CD8-positive, alpha-beta memory T cell (primary cell): ENCODE results near the gene HEPN1. TPM values are rescaled to one million over a fixed set of nuclear protein-coding genes. Genes with fewer than 3 reads are reported as not detected.

Source experiments
- polyA plus RNA-seq: library from polyadenylated mRNA; unstranded; fragments of 300-500 nt; fragmentation: Illumina TruSeq; gene quantifications from one replicate; pipeline ENCODE4 v1.2.3, GENCODE V29; 2021
- total RNA-seq, 2 experiments: library from RNA; stranded (reverse); gene quantifications; one replicate each; pipeline ENCODE4 v1.2.3, GENCODE V29; 2021

The HEPN1 gene
- total and polyA plus RNA-seq, 3 experiments from 2014 or later = not detected

Other genes with a start within 250 kb of the HEPN1 start
- gene SIAE, start 245.5 kb upstream of the HEPN1 start, total RNA-seq = 1 to 10 TPM; 4.0 to 5.2 TPM
- 0.85 TPM for gene SIAE, start 245.5 kb upstream of the HEPN1 start, polyA plus RNA-seq
- gene SPA17, start 245.3 kb upstream of the HEPN1 start, total RNA-seq = 1 to 10 TPM; 2.2 to 3.9 TPM
- 1.4 TPM for gene SPA17, start 245.3 kb upstream of the HEPN1 start, polyA plus RNA-seq
- gene NRGN, start 179.3 kb upstream of the HEPN1 start, total RNA-seq = 1 to 10 TPM; 4.6 to 6.4 TPM
- not detected for gene NRGN, start 179.3 kb upstream of the HEPN1 start, polyA plus RNA-seq
- gene VSIG2, start 167.0 kb upstream of the HEPN1 start, total RNA-seq = under 1 TPM; 0.24 to 0.40 TPM
- gene VSIG2, start 167.0 kb upstream of the HEPN1 start, polyA plus RNA-seq = not detected
- under 1 TPM; 0.35 to 0.77 TPM for gene ESAM, start 157.0 kb upstream of the HEPN1 start, total RNA-seq
- not detected for gene ESAM, start 157.0 kb upstream of the HEPN1 start, polyA plus RNA-seq
- gene MSANTD2, start 118.8 kb upstream of the HEPN1 start, total RNA-seq = 10 to 100 TPM; 12.3 to 13.2 TPM
- 4.4 TPM for gene MSANTD2, start 118.8 kb upstream of the HEPN1 start, polyA plus RNA-seq
- 1 to 10 TPM; 7.7 to 9.4 TPM for gene ROBO3, start 53.8 kb upstream of the HEPN1 start, total RNA-seq
- gene ROBO3, start 53.8 kb upstream of the HEPN1 start, polyA plus RNA-seq = 2.2 TPM
- gene ROBO4, start 21.4 kb upstream of the HEPN1 start, total RNA-seq = not detected
- not detected for gene ROBO4, start 21.4 kb upstream of the HEPN1 start, polyA plus RNA-seq
- not detected for gene HEPACAM, start 16.8 kb downstream of the HEPN1 start, total RNA-seq
- gene HEPACAM, start 16.8 kb downstream of the HEPN1 start, polyA plus RNA-seq = not detected
- 1 to 10 TPM; 3.6 to 3.7 TPM for gene CCDC15, start 35.0 kb downstream of the HEPN1 start, total RNA-seq
- gene CCDC15, start 35.0 kb downstream of the HEPN1 start, polyA plus RNA-seq = 1.6 TPM
- 1 to 10 TPM; 1.5 to 2.0 TPM for gene SLC37A2, start 144.1 kb downstream of the HEPN1 start, total RNA-seq
- 0.33 TPM for gene SLC37A2, start 144.1 kb downstream of the HEPN1 start, polyA plus RNA-seq
- 10 to 100 TPM; 22.5 to 25.5 TPM for gene TMEM218, start 192.4 kb downstream of the HEPN1 start, total RNA-seq
- gene TMEM218, start 192.4 kb downstream of the HEPN1 start, polyA plus RNA-seq = 36.6 TPM
- gene PKNOX2, start 245.5 kb downstream of the HEPN1 start, total RNA-seq = not detected
- not detected for gene PKNOX2, start 245.5 kb downstream of the HEPN1 start, polyA plus RNA-seq